GM12878 (cell line): ENCODE data around the gene ETV3L. TPM values are rescaled to one million over a fixed set of nuclear protein-coding genes. Genes with fewer than 3 reads are reported as not detected.

ENCODE experiments used
- LARP7 ChIP-seq: fragments of 450-650 bp; IDR thresholded peaks from 2 replicates; pipeline ENCODE4 v1.6.1; 2017; ENCODE audit warnings: mild to moderate bottlenecking
- NBN ChIP-seq: fragments of 450-650 bp; IDR thresholded peaks from 2 replicates; pipeline ENCODE4 v1.6.1; 2016
- NR2C1 ChIP-seq: fragments of 450-650 bp; IDR thresholded peaks from 2 replicates; pipeline ENCODE4 v1.6.1; 2017; ENCODE audit warnings: antibody characterized with exemption, mild to moderate bottlenecking, moderate library complexity
- NR2F1 ChIP-seq: fragments of 450-650 bp; conservative IDR thresholded peaks from 2 replicates; pipeline ENCODE4 v1.6.1; 2017; ENCODE audit warnings: mild to moderate bottlenecking
- RAD51 ChIP-seq: fragments of 450-650 bp; IDR thresholded peaks from 2 replicates; pipeline ENCODE4 v1.6.1; 2016; ENCODE audit warnings: moderate library complexity, mild to moderate bottlenecking, inconsistent platforms
- SMARCA5 ChIP-seq: fragments of 450-650 bp; IDR thresholded peaks from 2 replicates; pipeline ENCODE4 v1.6.1; 2017; ENCODE audit warnings: mild to moderate bottlenecking
- ZBTB40 ChIP-seq: fragments of 450-650 bp; IDR thresholded peaks from 2 replicates; pipeline ENCODE4 v1.6.1; 2016; ENCODE audit warnings: mild to moderate bottlenecking, moderate library complexity, borderline replicate concordance
- polyA plus RNA-seq, 11 experiments: library from polyadenylated mRNA; depleted of rRNA in 4 of 11; unstranded in 6 of 11; stranded (reverse) in 5 of 11; fragments of >200 nt; fragmentation: Nextera tagmentation in 4 of 11; fragmentation: Illumina TruSeq in 1 of 11; extraction: Ambion mirVana in 4 of 11; extraction: Trizol in 1 of 11; gene quantifications; 1 replicate in 1 of 11; 2 replicates in 10 of 11; pipeline versions ENCODE4 v1.2.1 to v1.2.3, GENCODE V29; 2011 to 2016; ENCODE audit warnings: inconsistent platforms in 2 of 11, missing spikeins in 2 of 11, low read depth in 1 of 11
- total RNA-seq, 4 experiments: library from RNA; depleted of rRNA in 3 of 4; stranded (reverse); fragments of >200 nt in 3 of 4; fragmentation: Illumina TruSeq in 1 of 4; extraction: Trizol in 1 of 4; gene quantifications; 2 replicates each; pipeline versions ENCODE4 v1.2.1 to v1.2.3, GENCODE V29; 2013 to 2021

The ETV3L gene
- total and polyA plus RNA-seq, 10 of the 15 experiments (the other 5 are each of a cell fraction or from before 2014, with no cell fraction given) = 0.03 to 1.3 (median 0.44) TPM

- TF ChIP-seq ZBTB40 = 0 out of 2 replicates have a peak, but pooled peaks have one; percentile 25
- TF ChIP-seq NR2C1 = peak; percentile 34; the same call in 1 of the 2 replicates
- TF ChIP-seq NBN = 0 out of 2 replicates have a peak, but pooled peaks have one; percentile 30
- TF ChIP-seq LARP7 = peak; percentile 78
- TF ChIP-seq NR2F1 = peak; percentile 90
- TF ChIP-seq SMARCA5 = peak; percentile 64; the same call in 1 of the 2 replicates
- TF ChIP-seq RAD51 = no peak
These were observed 54.1 kb downstream of the ETV3L start, which contains the start of gene ARHGEF11 (continued) for GRCh38 chr1:157045250-157046218.
